ENCODE measurements around the gene CA5A. TPM values are rescaled to one million over a fixed set of nuclear protein-coding genes. Genes with fewer than 3 reads are reported as not detected.

CA5A gene
- total and polyA plus RNA-seq, 2 of the 13 experiments (the other 11 are each of a cell fraction or from before 2014, with no cell fraction given), result 66.8 to 106 TPM

DNA sequence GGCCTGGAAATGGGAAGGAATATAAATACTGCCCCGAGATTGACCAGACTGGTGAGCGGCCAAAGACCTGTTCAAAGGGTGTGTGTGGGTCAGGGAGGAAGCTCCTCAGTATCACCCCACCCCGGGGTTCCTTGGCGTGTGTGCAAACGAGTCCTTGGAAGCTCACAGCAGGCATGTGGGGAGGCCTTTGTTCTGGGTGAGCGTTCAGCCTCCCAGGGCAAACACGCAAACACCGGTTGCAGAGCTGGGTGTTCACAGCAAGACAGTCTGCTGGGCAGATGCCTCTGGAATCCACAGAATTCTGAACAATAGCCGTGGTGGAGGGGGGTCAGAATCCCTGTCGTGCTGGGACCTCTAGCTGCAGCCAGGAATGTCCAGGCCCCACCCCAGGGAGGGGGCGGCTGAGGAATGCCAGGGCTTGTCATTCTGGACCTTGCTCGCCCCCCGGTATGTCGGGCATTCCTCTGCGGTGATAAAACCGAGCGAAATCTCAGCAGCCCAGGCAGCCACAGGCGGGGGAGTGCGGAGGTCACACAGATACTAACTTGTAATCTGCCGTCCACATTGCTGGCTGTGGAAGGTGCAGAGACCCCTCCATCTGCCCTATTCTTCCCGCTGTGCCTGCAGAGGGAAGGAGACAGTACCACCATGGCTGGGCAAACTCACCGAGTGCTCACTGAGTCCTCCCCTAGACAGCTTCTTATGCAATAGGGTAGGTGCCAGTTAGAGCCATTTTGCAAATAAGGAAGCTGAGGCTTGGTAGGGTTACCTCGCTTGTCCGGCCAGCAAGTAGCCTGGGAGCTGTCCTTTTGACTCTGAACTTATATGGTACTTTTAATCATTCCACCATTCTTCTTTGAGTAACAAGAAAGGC lies 65.7 kb downstream of the CA5A start (continued):
- TF ChIP-seq, protein P1, sequence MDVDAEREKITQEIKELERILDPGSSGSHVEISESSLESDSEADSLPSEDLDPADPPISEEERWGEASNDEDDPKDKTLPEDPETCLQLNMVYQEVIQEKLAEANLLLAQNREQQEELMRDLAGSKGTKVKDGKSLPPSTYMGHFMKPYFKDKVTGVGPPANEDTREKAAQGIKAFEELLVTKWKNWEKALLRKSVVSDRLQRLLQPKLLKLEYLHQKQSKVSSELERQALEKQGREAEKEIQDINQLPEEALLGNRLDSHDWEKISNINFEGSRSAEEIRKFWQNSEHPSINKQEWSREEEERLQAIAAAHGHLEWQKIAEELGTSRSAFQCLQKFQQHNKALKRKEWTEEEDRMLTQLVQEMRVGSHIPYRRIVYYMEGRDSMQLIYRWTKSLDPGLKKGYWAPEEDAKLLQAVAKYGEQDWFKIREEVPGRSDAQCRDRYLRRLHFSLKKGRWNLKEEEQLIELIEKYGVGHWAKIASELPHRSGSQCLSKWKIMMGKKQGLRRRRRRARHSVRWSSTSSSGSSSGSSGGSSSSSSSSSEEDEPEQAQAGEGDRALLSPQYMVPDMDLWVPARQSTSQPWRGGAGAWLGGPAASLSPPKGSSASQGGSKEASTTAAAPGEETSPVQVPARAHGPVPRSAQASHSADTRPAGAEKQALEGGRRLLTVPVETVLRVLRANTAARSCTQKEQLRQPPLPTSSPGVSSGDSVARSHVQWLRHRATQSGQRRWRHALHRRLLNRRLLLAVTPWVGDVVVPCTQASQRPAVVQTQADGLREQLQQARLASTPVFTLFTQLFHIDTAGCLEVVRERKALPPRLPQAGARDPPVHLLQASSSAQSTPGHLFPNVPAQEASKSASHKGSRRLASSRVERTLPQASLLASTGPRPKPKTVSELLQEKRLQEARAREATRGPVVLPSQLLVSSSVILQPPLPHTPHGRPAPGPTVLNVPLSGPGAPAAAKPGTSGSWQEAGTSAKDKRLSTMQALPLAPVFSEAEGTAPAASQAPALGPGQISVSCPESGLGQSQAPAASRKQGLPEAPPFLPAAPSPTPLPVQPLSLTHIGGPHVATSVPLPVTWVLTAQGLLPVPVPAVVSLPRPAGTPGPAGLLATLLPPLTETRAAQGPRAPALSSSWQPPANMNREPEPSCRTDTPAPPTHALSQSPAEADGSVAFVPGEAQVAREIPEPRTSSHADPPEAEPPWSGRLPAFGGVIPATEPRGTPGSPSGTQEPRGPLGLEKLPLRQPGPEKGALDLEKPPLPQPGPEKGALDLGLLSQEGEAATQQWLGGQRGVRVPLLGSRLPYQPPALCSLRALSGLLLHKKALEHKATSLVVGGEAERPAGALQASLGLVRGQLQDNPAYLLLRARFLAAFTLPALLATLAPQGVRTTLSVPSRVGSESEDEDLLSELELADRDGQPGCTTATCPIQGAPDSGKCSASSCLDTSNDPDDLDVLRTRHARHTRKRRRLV (CRISPR knock-in tag; IDR thresholded peaks at IDR 0.05), result 0 out of 2 replicates have a peak, but pooled peaks have one; percentile 44
- TF ChIP-seq KDM5B (CRISPR knock-in tag; IDR thresholded peaks at IDR 0.05; ENCODE audit: borderline replicate concordance) (peak; percentile 84; the same call in 1 of the 2 replicates), ZNF543 (CRISPR knock-in tag; IDR thresholded peaks at IDR 0.05) (0 out of 2 replicates have a peak, but pooled peaks have one; percentile 48), ZMYM2 (CRISPR knock-in tag; IDR thresholded peaks at IDR 0.05) (0 out of 2 replicates have a peak, but pooled peaks have one; percentile 44), MEF2D (CRISPR knock-in tag; IDR thresholded peaks at IDR 0.05) (peak; percentile 90), ZBTB21 (CRISPR knock-in tag; IDR thresholded peaks at IDR 0.05) (peak; percentile 63; the same call in 1 of the 2 replicates), TBX3 (IDR thresholded peaks at IDR 0.05; ENCODE audit: borderline replicate concordance) (peak; percentile 78), CC2D1A (CRISPR knock-in tag; IDR thresholded peaks at IDR 0.05) (peak; percentile 34; the same call in 1 of the 2 replicates), SIX1 (CRISPR knock-in tag; IDR thresholded peaks at IDR 0.05; ENCODE audit: borderline replicate concordance) (0 out of 2 replicates have a peak, but pooled peaks have one; percentile 49), CREB1 (IDR thresholded peaks at IDR 0.05) (peak; percentile 65; the same call in 1 of the 2 replicates), CREB1 (CRISPR knock-in tag; IDR thresholded peaks at IDR 0.05) (peak; percentile 54; the same call in 1 of the 2 replicates), GATAD2A (CRISPR knock-in tag; IDR thresholded peaks at IDR 0.05) (peak; percentile 98), GZF1 (CRISPR knock-in tag; IDR thresholded peaks at IDR 0.05) (peak; percentile 82; the same call in 1 of the 2 replicates), KDM4B (CRISPR knock-in tag; IDR thresholded peaks at IDR 0.05) (peak; percentile 68; the same call in 1 of the 2 replicates)
- TF ChIP-seq, protein P2, sequence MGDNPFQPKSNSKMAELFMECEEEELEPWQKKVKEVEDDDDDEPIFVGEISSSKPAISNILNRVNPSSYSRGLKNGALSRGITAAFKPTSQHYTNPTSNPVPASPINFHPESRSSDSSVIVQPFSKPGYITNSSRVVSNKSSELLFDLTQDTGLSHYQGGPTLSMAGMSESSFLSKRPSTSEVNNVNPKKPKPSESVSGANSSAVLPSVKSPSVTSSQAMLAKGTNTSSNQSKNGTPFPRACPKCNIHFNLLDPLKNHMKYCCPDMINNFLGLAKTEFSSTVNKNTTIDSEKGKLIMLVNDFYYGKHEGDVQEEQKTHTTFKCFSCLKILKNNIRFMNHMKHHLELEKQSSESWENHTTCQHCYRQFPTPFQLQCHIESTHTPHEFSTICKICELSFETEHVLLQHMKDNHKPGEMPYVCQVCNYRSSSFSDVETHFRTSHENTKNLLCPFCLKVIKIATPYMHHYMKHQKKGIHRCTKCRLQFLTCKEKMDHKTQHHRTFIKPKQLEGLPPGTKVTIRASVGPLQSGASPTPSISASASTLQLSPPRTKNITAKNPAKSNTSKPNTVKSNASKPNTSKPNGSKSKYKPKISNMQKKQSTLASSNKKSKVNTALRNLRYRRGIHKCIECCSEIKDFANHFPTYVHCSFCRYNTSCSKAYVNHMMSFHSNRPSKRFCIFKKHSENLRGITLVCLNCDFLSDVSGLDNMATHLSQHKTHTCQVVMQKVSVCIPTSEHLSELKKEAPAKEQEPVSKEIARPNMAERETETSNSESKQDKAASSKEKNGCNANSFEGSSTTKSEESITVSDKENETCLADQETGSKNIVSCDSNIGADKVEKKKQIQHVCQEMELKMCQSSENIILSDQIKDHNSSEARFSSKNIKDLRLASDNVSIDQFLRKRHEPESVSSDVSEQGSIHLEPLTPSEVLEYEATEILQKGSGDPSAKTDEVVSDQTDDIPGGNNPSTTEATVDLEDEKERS (CRISPR knock-in tag; IDR thresholded peaks at IDR 0.05), result peak; percentile 88; the same call in 1 of the 2 replicates
- TF ChIP-seq, protein P3, sequence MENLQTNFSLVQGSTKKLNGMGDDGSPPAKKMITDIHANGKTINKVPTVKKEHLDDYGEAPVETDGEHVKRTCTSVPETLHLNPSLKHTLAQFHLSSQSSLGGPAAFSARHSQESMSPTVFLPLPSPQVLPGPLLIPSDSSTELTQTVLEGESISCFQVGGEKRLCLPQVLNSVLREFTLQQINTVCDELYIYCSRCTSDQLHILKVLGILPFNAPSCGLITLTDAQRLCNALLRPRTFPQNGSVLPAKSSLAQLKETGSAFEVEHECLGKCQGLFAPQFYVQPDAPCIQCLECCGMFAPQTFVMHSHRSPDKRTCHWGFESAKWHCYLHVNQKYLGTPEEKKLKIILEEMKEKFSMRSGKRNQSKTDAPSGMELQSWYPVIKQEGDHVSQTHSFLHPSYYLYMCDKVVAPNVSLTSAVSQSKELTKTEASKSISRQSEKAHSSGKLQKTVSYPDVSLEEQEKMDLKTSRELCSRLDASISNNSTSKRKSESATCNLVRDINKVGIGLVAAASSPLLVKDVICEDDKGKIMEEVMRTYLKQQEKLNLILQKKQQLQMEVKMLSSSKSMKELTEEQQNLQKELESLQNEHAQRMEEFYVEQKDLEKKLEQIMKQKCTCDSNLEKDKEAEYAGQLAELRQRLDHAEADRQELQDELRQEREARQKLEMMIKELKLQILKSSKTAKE (CRISPR knock-in tag; IDR thresholded peaks at IDR 0.05; ENCODE audit: borderline replicate concordance), result peak; percentile 96
- TF ChIP-seq, protein P4, sequence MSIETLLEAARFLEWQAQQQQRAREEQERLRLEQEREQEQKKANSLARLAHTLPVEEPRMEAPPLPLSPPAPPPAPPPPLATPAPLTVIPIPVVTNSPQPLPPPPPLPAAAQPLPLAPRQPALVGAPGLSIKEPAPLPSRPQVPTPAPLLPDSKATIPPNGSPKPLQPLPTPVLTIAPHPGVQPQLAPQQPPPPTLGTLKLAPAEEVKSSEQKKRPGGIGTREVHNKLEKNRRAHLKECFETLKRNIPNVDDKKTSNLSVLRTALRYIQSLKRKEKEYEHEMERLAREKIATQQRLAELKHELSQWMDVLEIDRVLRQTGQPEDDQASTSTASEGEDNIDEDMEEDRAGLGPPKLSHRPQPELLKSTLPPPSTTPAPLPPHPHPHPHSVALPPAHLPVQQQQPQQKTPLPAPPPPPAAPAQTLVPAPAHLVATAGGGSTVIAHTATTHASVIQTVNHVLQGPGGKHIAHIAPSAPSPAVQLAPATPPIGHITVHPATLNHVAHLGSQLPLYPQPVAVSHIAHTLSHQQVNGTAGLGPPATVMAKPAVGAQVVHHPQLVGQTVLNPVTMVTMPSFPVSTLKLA (IDR thresholded peaks at IDR 0.05), result peak; percentile 53
